Renal pelvis (tissue), 12 donors: ENCODE results near the gene ISG20. TPM values are rescaled to one million over a fixed set of nuclear protein-coding genes. Genes with fewer than 3 reads are reported as not detected.

ENCODE experiments used
- DNase-seq: peaks from one replicate; pipeline ENCODE4 v3.0.0-alpha.2; 2013
- long read RNA-seq, 16 experiments: transcript quantifications; one replicate each; lab custom pipeline, GENCODE V29; 2026
- polyA plus RNA-seq, 3 donors: library from polyadenylated mRNA; unstranded; fragments of 120-200 nt; gene quantifications; one replicate each; pipeline ENCODE4 v1.2.1, GENCODE V29; 2013; ENCODE audit not compliant: insufficient read length in 3 of 3

The ISG20 gene
- 1 to 10 TPM in 2 of 3 donors, under 1 TPM in 1; 0.90 to 1.6 (median 1.4) TPM for polyA plus RNA-seq
- long read RNA-seq, donor 1: 0 reads
- long read RNA-seq, donor 2: 0 reads
- long read RNA-seq, donor 3, partial matches to known transcripts: 0 of 1 reads
- long read RNA-seq, donor 3, other reads (novel, unspliced or antisense): 0 of 1 reads
- long read RNA-seq, donor 4, partial matches to known transcripts: 0 of 1 reads
- long read RNA-seq, donor 4, other reads (novel, unspliced or antisense): 0 of 1 reads
- long read RNA-seq, donor 5: 0 reads
- long read RNA-seq, donor 6: 0 reads
- long read RNA-seq, donor 7: 0 reads
- long read RNA-seq, donor 8, partial matches to known transcripts: 0 of 1 reads
- long read RNA-seq, donor 8, other reads (novel, unspliced or antisense): 0 of 1 reads
- long read RNA-seq, donor 9, partial matches to known transcripts: 0 of 1 reads
- long read RNA-seq, donor 9, other reads (novel, unspliced or antisense): 0 of 1 reads
- long read RNA-seq, donor 10, partial matches to known transcripts: 0 of 1 reads
- long read RNA-seq, donor 10, other reads (novel, unspliced or antisense): 0 of 1 reads
- long read RNA-seq, donor 11: 0 reads
- long read RNA-seq, donor 12: 0 reads
- long read RNA-seq, donor 13: 0 reads
- long read RNA-seq, donor 14: 0 reads
- long read RNA-seq, donor 15: 0 reads
- long read RNA-seq, donor 16: 0 reads

DNA sequence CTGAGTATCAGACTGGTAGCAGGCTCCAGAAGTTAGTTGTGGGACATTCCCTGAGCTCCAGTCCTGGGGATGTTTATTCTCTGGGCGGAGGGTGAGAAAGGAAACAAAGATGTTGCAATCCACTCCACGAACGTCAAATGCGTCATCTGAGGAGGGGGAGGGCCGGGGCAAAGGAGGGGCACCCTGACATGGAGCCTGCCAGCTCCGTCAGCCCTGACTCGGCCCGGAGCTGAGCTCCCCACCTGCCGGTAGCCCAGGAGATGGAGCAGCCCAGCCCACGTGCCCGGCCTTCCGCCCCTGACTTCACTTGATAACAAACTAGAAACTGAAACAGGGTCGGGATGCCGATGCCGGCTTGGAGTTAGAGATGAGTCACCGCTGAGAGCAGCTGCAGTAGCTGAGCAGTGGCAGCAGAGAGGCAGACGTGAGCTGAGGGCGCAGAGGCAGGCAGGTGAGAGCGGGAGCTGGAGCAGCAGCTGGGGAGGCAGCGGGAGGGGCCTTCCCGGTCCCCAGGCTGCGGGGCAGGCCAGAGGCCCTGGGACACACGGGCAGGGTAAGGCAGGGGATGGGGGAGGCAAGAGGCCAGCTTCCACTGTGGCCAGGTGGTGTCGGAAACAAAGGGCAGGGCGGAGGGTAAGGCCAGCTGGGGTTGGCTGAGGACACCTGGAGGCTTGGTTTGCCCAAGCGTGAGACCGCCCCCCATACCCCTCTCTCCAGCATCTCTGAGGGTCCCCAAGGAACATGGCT is at the start of gene ISG20:
TSS of gene ISG20 (plus strand) at position 391 of the 747 bp plus-strand sequence. CDS start at position 742, 351 bp downstream.
- peak; percentile 66 for DNase-seq

DNA sequence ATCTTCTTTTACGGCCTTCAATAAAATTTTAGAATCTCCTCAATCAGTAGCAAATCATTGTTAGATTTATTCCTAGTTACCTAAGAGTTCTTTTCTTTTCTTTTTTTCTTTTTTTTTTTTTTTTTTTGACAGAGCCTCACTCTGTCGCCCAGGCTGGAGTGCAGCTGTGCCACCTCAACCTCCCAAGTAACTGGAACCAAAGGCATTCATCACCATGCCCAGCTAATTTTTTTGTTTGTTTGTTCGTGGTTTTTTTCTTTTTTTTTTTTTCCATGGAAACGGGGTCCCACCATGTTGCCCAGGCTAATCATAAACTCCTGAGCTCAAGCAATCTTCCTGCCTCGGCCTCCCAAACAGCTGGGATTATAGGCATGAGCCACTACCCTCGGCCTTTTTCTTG is 48.1 kb upstream of the ISG20 start:
- no peak for DNase-seq

DNA sequence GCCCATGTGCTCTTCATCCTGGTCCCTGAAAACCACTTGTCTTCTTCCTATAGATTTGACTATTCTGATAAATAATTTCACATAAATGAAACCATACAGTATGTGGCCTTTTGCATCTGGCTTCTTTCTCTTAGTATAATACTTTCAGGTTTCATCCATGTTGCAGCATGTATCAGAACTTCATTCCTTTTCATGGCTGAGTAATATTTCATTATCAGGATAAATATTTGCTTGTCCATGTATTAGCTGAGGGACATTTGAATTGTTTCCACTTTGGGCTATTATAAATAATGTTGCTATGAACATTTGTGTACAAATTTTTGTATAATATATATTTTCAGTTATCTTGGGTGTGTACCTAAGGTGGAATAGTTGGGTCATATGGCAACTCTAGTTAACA is 47.4 kb upstream of the ISG20 start:
- no peak for DNase-seq

DNA sequence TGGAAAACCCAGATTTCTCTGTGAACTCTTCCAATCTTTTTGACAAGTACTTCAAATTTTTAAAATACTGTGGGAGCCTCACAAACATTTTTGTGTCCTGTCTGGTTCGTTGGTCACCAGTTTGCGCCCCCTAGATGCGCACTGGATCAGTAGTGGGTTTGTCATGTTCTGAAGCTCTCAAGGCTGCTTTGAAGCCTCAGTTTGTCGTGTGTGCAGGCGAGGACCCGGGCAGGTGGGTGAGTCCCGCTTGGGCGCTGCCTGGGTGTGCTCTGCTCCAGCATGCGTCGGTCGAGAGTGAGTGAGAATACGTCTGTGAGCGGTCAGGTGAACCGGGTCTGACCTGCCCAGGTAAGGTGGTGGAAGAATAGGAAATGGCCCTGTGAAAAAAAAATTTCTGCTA is 34.9 kb upstream of the ISG20 start:
- no peak for DNase-seq

DNA sequence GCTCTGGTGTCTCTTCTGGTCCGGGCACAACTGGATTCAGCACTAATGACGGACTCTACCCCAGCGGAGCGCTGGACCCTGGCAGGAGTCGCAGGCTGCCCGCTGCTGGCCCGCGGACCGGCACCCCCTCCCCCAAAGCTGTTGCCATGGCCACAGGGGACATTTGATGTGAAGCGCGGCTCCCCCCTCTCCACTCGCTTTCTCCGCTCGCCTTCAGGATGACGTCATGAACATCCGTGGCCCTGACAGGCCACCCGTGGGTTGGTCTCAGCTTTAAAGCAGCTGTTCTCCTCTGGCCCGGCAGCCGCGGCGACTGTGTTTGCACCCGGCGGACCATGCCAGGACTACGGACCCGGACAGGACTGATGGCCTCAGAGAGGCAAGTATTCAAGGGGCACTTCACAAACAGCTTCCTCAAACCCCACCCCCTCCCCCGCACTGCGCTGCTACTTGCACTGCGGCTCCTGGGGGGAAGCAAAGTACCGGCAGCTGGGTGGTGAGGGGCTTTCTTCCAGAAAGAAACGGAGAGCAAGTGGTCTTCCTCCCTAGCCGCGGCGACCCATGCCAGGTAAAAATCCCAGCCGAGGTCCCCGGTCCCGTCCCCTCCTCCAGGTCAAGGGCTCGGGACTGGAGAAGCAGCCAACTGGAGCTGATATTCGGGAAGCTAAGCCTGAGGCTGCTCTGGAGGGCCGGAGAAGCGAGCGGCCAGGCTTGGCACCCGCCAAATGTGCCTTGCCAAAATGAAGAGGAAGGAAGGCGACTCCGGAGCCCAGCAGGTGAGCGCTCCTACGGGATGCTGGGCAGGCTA is 34.2 kb upstream of the ISG20 start:
- DNase-seq: no peak

DNA sequence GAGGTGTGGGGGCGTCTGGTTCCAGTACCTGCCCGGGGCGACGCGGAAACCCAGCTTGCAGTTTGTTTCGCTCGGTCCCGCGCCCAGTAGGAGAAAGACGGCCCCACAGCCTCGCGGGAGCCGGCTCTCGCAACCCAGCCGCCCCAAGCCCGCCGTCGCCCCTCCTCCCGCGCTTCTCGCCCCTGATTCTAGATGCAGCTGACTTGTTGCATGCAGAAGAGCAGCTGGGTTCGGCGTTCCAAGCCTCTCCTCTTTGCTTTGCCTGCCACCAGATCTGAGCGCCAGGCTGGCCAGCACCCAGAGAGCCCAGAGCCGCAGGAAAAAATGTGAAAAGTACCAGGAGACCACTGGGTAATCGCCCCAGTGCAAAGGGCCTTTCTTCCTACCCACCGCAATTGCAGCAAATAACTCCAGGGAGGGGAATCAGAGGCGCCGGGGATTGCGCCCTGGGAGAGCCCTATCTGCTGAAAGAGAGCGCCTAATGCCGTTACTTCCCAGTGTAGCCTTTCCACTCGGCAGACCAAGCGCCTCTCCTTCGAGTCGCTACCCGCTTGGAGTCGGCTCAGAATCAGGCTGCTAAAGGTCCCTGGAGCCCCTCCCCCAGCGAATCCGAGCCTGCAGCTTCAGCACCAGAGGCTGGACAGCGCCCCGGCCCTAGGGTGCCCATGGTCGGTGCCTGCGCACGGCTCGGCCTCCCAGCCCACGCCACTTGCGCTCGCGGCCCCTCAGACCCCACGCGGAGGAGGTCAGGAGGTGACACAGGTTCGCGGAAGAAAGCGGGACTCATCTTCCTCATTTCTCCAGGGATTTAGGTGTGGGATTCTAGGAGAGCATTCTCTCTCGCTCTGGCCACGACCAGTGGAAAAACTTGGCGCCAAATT is 33.4 kb upstream of the ISG20 start:
- peak; percentile 67 for DNase-seq

DNA sequence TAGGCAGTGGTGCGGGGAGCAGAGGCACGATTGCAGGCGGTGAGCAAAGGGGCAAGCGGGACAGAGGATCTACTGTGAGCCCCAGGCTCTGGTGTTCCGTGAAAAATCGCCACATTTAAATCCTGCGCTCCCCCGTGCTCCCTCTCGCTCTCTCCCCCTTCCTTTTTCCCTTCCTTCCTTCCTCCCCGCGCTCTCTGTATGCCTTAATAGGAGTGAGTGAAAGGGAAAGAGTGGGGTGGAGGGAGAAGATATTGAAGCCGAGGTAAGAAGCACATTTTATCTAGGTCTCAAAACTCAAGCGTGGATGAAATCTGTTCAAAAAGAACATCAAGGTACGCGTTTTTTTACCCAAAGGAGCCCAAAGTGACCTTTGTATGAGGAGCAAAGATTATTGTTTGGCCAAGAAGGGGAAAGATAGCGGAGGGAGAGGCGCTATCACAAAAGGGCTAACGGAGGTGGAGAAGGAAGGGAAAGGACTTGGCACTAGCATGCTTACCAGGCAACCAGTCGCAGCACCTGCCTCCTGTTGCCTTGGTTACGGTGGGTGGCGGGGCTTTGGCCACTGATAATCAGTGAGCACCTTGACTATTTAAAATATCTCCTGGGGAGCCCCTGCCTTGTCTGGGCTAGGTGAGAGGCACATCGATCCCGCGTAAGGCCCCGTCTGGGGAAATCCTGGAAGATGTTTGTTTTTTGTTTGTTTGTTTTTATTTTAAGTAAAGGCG is 32.6 kb upstream of the ISG20 start:
- DNase-seq: no peak

DNA sequence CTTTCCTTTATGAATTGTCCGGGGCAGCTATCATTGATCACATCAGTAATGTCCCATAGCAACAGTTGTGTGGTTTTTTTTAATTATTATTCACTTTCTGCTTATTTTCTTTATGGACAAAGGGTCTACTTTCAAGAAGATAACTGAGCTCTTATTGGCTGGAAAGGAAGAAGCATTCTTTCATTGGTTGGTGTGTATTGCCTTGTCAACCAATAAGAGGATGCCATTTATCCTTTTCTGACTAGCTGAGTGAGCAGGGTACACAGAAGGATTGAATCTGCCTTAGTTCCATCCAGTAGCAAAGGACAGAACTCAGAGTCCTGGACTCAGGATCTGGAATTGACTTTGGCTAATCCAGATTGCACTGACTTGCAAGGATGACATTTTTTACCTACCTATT is 30.9 kb upstream of the ISG20 start:
- no peak for DNase-seq

DNA sequence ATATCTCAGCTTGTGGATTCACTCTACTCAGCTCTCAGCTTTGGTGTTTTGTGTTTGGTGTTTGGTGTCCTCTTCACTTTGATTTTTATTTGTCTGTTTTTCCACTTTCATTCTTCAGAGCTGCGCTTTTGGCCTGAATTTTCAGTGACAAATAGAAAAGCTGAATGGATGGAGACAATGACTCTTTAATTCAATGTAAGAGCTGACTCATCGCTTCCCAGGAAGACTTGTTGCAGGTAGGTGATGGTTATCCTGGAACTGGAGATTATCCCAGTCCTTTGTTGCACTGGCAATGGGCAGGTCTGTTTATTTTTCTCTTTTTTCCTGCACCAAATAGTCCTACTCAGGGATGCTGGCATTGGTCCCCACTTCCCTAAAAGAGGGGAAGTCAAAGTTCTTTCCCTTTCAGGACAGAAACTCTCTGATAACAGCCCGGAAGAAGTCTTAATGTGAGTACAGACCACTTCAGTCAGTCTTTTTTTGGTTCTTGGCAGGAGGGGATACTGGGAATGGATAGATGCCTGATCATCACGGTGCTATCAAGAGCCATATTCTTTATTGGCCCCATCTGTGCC is 30.1 kb upstream of the ISG20 start:
- no peak for DNase-seq

DNA sequence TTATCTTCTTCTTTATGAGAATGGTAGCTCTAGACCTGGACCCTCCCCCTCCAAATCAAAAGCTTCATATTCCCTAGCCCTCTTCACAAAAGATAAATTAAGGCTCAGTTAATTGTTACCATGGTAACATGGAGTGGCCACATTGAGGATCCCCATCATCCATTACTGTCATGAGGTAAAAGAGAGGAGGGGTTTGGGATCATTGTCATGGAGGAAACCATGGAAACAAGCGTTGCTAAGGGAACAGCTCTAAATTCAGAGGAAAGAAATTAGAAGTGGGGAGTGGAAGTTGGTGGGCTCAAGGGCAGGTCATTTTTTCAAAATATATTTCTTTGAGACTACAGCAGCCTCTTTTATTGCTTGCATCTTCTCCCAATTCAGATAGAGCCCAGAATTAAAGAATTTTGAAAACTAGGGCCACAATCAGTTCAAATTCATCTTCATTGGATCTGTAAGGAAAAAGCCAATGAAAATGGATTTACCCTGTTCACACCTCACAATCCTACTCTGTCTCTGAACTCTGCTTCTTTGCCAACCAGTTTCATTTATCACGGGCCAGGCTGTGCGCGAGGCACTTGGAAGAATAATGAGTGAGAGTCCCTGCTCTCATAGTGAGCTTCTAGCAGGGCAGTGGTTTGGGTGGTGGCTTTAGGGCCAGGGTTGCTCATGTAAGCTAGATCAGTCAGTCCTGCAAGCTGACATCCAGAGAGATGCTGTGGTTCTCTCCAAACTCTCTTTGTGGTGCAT is 29.3 kb upstream of the ISG20 start:
- DNase-seq: no peak

DNA sequence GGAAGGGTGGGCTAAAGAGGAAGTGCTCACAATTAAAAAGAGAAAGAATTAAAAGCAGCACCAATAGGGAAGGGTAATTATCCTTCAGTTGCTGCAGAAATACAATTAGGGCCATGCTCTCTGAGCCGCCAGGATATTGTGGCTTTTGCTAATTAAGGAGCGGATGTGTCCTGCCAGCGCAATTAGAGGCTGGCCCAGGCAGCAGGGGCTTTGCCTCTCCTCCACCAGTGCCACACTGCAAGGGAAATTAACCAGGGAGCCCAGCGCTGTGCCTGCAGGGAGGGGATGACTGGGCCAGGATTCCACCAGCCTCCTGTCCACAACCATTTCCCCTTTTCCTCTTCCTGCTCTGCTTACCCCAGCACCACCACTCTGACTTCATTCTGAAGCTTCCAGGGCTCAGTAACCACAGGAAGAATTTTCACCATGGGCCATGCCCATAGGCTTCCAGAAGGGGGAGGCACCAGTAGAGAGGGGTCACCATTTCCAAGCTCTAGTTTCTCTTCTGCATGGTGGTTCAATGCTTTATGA is 28.1 kb upstream of the ISG20 start:
- DNase-seq: no peak

DNA sequence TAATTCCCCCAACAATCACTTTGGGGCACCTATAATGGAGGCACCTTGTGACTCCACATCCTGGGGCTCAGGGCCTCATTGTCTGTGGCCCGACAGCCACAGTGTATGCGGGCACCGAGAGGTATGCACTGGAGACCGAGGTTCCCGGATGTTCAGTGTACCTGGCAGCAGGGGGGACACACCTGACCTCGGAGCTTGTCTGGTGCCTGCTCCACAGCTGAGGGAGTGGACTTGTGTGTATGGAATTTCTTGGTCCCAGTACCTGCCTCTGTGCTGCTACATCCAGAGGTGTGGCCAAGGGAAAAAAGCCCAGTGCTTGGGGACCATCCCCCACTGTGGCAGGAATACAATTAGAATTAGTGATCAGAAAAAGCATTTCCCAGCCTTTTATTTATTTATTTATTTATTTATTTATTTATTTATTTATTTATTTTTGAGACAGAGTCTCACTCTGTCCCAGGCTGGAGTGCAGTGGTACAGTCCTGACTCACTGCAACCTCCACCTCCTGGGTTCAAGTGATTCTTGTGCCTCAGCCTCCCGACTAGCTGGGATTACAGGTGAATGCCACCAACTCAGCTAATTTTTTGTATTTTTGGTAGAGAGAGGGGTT is 26.5 kb upstream of the ISG20 start:
- no peak for DNase-seq

DNA sequence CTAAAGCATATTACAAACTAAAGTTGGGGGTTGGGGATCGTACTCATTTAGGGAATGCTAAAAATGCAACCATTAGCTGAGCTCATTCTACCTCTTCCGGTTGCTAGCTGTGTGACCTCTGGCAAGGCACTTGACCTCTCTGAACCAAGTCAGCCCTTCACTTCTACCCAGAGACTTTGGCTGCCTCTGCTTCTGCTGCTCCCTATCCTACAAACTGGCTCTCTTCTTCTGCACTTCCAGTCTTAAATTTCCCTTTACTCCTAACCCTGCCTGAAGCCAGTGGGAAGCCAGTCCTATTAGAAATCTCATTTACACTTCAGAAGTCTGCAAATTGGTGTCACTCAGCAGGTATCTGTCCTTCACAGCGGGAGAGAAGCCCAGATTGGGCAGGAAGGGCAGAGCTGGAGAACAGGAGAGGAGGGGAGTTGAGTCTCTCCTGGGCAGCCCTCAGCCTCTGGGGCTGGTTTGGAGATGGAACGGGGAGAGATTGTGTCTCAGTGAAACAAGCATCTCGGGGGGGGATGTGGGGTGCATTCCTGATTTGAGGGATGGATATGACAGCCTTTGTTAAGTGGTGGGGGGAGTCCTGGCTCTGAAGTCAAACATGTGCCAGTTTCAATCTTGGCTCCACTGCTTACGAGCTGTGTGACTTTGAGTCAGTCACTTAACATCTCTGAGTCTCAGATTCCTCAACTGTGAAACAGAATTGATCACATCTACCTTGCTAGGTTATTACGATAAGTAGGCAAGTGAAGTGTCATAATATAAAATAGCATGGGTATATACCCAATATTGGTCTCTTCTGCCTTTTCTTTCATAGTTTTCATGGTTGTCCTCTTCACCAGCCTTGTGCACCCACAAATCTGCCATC is 25.5 kb upstream of the ISG20 start:
- no peak for DNase-seq

DNA sequence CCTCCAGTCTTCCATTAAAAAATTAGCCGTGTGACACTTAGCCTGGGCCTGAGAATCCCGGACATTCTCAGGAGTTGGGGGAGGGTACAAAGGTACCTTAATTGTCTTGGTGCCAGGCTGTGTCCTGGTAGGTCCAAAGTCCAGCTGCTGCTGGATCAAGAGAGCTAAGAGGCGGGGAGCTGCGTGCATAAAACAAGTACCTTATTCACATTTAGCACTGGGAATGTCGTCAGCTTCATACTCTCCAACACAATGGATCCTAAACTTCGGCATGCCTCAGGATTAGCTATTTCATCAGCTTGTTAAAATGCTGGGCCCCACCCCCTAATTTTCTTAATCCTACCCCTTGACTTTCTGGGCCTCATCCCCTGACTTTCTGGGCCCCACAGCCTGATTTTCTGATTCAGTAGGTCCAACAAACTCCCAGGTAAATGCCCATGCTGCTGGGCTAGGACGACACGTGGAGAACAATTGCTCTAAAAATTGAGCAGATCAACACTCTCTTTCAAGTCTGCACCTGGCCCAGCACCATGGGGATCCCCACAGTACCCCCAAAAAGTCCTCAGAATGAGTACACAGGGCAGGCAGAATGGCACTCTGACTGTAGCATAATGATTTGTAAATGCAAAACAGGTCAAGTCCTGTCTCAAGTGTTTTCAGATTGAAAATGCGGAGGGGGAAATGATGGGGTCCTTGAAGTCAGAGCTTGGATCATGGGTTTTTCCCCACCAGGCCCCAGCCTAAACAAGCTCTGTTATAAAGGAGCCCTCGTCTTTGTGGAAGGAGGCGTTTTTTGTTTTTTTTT is 23.3 kb upstream of the ISG20 start:
- no peak for DNase-seq

DNA sequence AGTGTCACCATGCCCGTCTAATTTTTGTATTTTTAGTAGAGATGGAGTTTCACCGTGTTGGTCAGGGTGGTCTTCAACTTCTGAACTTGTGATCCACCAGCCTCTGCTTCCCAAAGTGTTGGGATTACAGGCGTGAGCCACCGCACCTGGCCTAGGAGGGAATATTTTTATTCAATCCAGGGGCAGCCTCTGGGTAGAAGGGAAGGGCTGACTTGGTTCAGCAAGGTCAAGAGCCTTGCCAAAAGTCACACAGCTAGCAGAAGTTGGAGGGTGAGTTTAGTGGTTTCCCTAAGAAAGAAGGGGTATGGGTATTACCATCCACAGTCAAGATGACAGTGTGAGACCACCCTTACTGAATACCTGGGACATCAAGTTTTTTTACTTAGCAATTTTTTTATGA is 22.6 kb upstream of the ISG20 start:
- DNase-seq: no peak

DNA sequence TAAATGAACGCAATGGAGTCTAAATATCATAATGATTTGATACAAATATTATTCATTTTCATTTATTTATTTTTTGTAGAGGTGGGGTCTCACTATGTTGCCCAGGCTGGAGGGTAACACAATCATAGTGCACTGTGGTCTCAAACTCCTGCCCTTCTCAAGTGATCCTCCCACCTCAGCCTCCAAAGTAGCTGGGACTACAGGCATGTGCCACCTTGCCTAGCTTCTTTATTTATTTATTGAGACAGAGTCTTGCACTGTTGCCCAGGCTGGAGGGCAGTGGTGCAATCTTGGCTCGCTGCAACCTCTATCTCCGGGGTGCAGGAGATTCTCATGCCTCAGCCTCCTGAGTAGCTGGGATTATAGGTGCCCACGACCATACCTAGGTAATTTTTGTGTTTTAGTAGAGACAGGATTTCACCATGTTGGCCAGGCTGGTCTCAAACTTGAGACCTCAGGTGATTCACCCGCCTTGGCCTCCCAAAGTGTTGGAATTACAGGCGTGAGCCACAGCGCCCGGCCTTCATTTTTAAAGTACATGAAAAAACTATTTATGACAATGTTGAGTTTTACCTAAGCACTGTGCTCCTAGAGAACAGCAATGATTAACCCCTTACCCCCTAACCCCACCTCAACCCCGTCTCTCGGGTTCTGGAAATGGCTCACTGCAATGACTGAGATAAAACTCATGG is 21.6 kb upstream of the ISG20 start:
- no peak for DNase-seq
